Adrenal gland (tissue), 12 donors: Measurements from ENCODE around the gene SLC5A9. TPM values are rescaled to one million over a fixed set of nuclear protein-coding genes. Genes with fewer than 3 reads are reported as not detected.

Experiments
- DNase-seq, 7 donors: peaks; one replicate each; pipeline ENCODE4 v3.0.0-alpha.2; 2019 to 2020
- H3K27ac ChIP-seq, 5 donors: fragments of 200-600 bp; sonication (generic) in 4 of 5; 1 replicate in 3 of 5; 2 replicates in 2 of 5; pipeline versions ENCODE4 v1.5.1 to v1.8.0; 2016 to 2020; ENCODE audit warnings: mild to moderate bottlenecking in 1 of 5
- H3K27me3 ChIP-seq: fragments of 200-600 bp; 2 replicates; pipeline ENCODE4 v1.8.0; 2021
- H3K36me3 ChIP-seq, 2 donors: fragments of 200-600 bp; replicated peaks in 1 of 2; 1 replicate in 1 of 2; 2 replicates in 1 of 2; pipeline versions ENCODE4 v1.5.1 to v1.8.0; 2018 to 2022
- H3K4me1 ChIP-seq, 2 donors: fragments of 200-600 bp; replicated peaks in 1 of 2; 1 replicate in 1 of 2; 2 replicates in 1 of 2; pipeline versions ENCODE4 v1.5.1 to v1.8.0; 2018 to 2021
- H3K4me3 ChIP-seq, 4 donors: fragments of 200-600 bp; sonication (generic) in 3 of 4; one replicate each; pipeline ENCODE4 v1.5.1; 2016 to 2018
- H3K9me3 ChIP-seq, 3 donors: fragments of 200-600 bp; sonication (generic) in 1 of 3; replicated peaks in 1 of 3; 1 replicate in 2 of 3; 2 replicates in 1 of 3; pipeline versions ENCODE4 v1.5.1 to v1.8.0; 2016 to 2021
- POLR2A ChIP-seq, 2 donors: fragments of 450-650 bp; IDR thresholded peaks; one replicate each; pipeline ENCODE4 v1.6.1; 2017; ENCODE audit warnings: antibody characterized with exemption in 2 of 2, mild to moderate bottlenecking in 2 of 2, moderate library complexity in 1 of 2
- WGBS, 4 donors: extraction: QIAGEN DNeasy Blood & Tissue Kit in 2 of 4; methylation state at CpG; one replicate each; pipeline versions ENCODE4 v1.1.5 to v1.1.7; 2013 to 2017; 5-methylcytosine and 5-hydroxymethylcytosine counted together
- intact Hi-C, 2 donors: fragments of 100-400 bp; cut with DNase I; formaldehyde crosslinking; loops; one replicate each; pipeline versions ENCODE4 v1.14.1 to v1.15.0; 2022 to 2023
- polyA plus RNA-seq, 3 donors: library from polyadenylated mRNA; stranded (reverse); fragments of 200-250 nt in 2 of 3; fragments of 350-450 nt in 1 of 3; fragmentation: Illumina TruSeq in 1 of 3; extraction: RNeasy Lipid Tissue Mini Kit (QIAGEN cat#74804) in 1 of 3; gene quantifications; one replicate each; pipeline ENCODE4 v1.2.3, GENCODE V29; 2013 to 2014
- total RNA-seq, 9 donors: library from RNA; depleted of rRNA in 4 of 9; stranded (reverse); fragments of >200 nt in 4 of 9; fragments of 120-200 nt in 1 of 9; fragmentation: NEBNext Ultra II Directional in 1 of 9; extraction: Animal tissue kit (Norgen Biotek cat#: 25700) in 1 of 9; gene quantifications; one replicate each; pipeline versions ENCODE4 v1.1.0 to v1.2.4, GENCODE V29; 2013 to 2023
- TF ChIP-seq, protein P1 (sequence below), 6 experiments: fragments of 450-650 bp in 4 of 6; fragments of 200-600 bp in 2 of 6; sonication (generic) in 1 of 6; IDR thresholded peaks; 1 replicate in 5 of 6; 2 replicates in 1 of 6; pipeline versions ENCODE4 v1.5.1 to v1.8.0; 2016 to 2021; ENCODE audit warnings: antibody characterized with exemption in 6 of 6, mild to moderate bottlenecking in 2 of 6, moderate library complexity in 1 of 6
- donor health status: healthy with polysubstance abuse.
- donor health status: Bipolar disorder and iron deficiency.
- donor health status: DM: yes; HTN: yes; CAD: no.
- donor health status: DM: no; HTN: no; CAD: no.
- donor health status: DM: no; HTN: no; CAD: no.
- donor health status: DM: yes; HTN: yes; CAD: no.

Gene SLC5A9
- total and polyA plus RNA-seq, 12 donors: 0.11 to 0.83 (median 0.22) TPM; not detected in 3

- H3K36me3 ChIP-seq: no peaks in the 10 kb centered on the region
- H3K4me1 ChIP-seq: no peaks in the 10 kb centered on the region
- no peak overlapping the region for H3K4me3 ChIP-seq
- WGBS, 4 donors: 84 to 100% (median 85%) methylated on average over 1 to 3 of the region's 3 CpGs
- TF ChIP-seq, protein P1, sequence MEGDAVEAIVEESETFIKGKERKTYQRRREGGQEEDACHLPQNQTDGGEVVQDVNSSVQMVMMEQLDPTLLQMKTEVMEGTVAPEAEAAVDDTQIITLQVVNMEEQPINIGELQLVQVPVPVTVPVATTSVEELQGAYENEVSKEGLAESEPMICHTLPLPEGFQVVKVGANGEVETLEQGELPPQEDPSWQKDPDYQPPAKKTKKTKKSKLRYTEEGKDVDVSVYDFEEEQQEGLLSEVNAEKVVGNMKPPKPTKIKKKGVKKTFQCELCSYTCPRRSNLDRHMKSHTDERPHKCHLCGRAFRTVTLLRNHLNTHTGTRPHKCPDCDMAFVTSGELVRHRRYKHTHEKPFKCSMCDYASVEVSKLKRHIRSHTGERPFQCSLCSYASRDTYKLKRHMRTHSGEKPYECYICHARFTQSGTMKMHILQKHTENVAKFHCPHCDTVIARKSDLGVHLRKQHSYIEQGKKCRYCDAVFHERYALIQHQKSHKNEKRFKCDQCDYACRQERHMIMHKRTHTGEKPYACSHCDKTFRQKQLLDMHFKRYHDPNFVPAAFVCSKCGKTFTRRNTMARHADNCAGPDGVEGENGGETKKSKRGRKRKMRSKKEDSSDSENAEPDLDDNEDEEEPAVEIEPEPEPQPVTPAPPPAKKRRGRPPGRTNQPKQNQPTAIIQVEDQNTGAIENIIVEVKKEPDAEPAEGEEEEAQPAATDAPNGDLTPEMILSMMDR (IDR thresholded peaks at IDR 0.05): no peak
- TF ChIP-seq POLR2A (IDR thresholded peaks at IDR 0.05): no peak
- H3K27me3 ChIP-seq: no peaks in the 10 kb centered on the region
- intact Hi-C loops: no loop called here
- H3K9me3 ChIP-seq: no peaks in the 10 kb centered on the region
- no peak for DNase-seq
- H3K27ac ChIP-seq: no peak overlapping the region
These were observed 859 bp upstream of the SLC5A9 start for GRCh38 chr1:48221657-48222056.

DNA sequence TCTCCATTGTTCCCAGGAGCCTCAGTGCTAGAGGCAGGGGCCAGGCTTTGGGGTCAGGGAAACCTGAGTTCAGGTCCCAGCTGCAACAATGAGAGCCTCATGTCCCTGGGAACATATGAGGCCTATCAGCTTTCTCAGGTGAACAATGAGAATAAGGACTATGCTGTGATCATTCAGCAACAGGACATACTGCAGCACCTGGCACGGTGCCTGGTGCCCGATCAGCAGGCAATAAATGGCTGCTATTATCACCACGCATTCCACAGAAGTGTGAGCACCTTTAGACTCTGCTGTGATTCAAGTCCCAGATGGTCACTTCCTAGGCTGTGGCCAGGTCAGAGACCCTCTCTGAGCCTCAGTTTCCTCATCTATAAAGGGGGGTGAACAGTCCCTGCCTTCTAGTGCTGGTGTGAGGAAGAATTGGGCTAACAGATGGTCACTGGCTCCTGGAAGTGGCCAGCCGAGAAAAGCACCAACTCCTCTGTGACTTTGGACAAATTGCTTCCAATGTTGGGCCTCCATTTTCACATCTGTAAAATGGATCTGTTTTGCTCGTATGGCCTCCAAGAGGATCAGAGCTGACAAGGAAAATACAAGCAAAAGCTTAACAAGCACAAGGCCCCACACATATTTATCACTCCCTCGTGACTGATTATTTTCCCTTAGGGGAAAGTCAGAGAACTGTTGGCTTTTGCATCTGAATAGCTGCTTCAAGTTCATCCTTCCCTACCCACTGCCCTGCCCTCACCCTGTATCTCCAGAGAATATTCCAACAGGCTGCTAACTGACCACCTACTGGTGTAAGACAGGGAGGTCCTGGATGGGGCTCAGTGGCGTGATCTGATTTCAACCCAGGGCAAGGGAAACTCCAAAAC lies 1.1 kb downstream of the SLC5A9 start:
- Histone ChIP-seq H3K9me3 (no peaks in the 10 kb centered on the region), H3K36me3 (no peaks in the 10 kb centered on the region), H3K4me3 (no peak overlapping the region), H3K27me3 (no peaks in the 10 kb centered on the region), H3K27ac (no peak overlapping the region), H3K4me1 (no peaks in the 10 kb centered on the region)
- 64 to 75% (median 68%) methylated on average over 5 to 7 of the region's 7 CpGs for WGBS, 4 donors
- intact Hi-C loops: no loop called here
- no peak for DNase-seq
- TF ChIP-seq, protein P1 (IDR thresholded peaks at IDR 0.05): no peak
- TF ChIP-seq POLR2A (IDR thresholded peaks at IDR 0.05): no peak

GRCh38 chr1:48224791-48225190 lies 2.3 kb downstream of the SLC5A9 start:
- TF ChIP-seq, protein P1 (IDR thresholded peaks at IDR 0.05): no peak
- no peak for TF ChIP-seq POLR2A (IDR thresholded peaks at IDR 0.05)
- H3K27me3 ChIP-seq: no peaks in the 10 kb centered on the region
- no peaks in the 10 kb centered on the region for H3K9me3 ChIP-seq
- intact Hi-C loops: no loop called here
- no peak overlapping the region for H3K27ac ChIP-seq
- H3K4me1 ChIP-seq: no peaks in the 10 kb centered on the region
- 77 to 95% (median 89%) methylated on average over 4 to 6 of the region's 6 CpGs for WGBS, 4 donors
- H3K36me3 ChIP-seq: no peaks in the 10 kb centered on the region
- no peak overlapping the region for H3K4me3 ChIP-seq
- no peak for DNase-seq

GRCh38 chr1:48225579-48225978 lies 3.1 kb downstream of the SLC5A9 start:
- WGBS, 4 donors: 71 to 85% (median 77%) methylated on average over 6 of the region's 6 CpGs
- intact Hi-C loops: no loop called here
- TF ChIP-seq POLR2A (IDR thresholded peaks at IDR 0.05): no peak
- TF ChIP-seq, protein P1 (IDR thresholded peaks at IDR 0.05): no peak
- no peak overlapping the region for H3K4me3 ChIP-seq
- no peaks in the 10 kb centered on the region for H3K27me3 ChIP-seq
- H3K36me3 ChIP-seq: no peaks in the 10 kb centered on the region
- no peak for DNase-seq
- H3K4me1 ChIP-seq: no peaks in the 10 kb centered on the region
- no peak overlapping the region for H3K27ac ChIP-seq
- no peaks in the 10 kb centered on the region for H3K9me3 ChIP-seq
